Measurements from ENCODE around the gene SKP1.
A peak's percentile ranks its signal among the peaks of the same experiment; 100 is the strongest.

The SKP1 gene

GRCh38 chr5:134176511-134177368 lies at the start of gene SKP1 (continued):
- TF ChIP-seq ZBTB10 (tag by site-specific recombination; IDR thresholded peaks at IDR 0.05) (0 out of 2 replicates have a peak, but pooled peaks have one; percentile 31), SETDB1 (IDR thresholded peaks at IDR 0.05; ENCODE audit: insufficient read length, low read length) (no peak), PRDM10 (tag by site-specific recombination; IDR thresholded peaks at IDR 0.05) (peak; percentile 53; the same call in 1 of the 2 replicates), ZNF214 (tag by site-specific recombination; IDR thresholded peaks at IDR 0.05; ENCODE audit: borderline replicate concordance) (no peak), ZNF366 (tag by site-specific recombination; conservative IDR thresholded peaks at IDR 0.05) (peak; percentile 62), IKZF3 (tag by site-specific recombination; IDR thresholded peaks at IDR 0.05) (no peak), ZNF266 (tag by site-specific recombination; IDR thresholded peaks at IDR 0.05; ENCODE audit: low read depth) (no peak), ZNF549 (tag by site-specific recombination; IDR thresholded peaks at IDR 0.05) (no peak), ZEB2 (tag by site-specific recombination; IDR thresholded peaks at IDR 0.05) (peak; percentile 80), TRIM28 (IDR thresholded peaks at IDR 0.05; ENCODE audit: borderline replicate concordance, low read length) (no peak), HOXD13 (CRISPR knock-in tag; IDR thresholded peaks at IDR 0.05; ENCODE audit: borderline replicate concordance) (peak; percentile 84; the same call in 1 of the 2 replicates), ZNF404 (tag by site-specific recombination; IDR thresholded peaks at IDR 0.05) (no peak), SP2 (tag by site-specific recombination; IDR thresholded peaks at IDR 0.05) (peak; percentile 66), ZBTB8A (tag by site-specific recombination; IDR thresholded peaks at IDR 0.05) (peak; percentile 68), ZBTB7A (tag by site-specific recombination; IDR thresholded peaks at IDR 0.05; ENCODE audit: low read depth) (0 out of 2 replicates have a peak, but pooled peaks have one; percentile 10), ZNF157 (tag by site-specific recombination; IDR thresholded peaks at IDR 0.05) (no peak), ZNF704 (tag by site-specific recombination; IDR thresholded peaks at IDR 0.05) (peak; percentile 57; the same call in 1 of the 2 replicates), ZNF19 (tag by site-specific recombination; IDR thresholded peaks at IDR 0.05; ENCODE audit: low read depth) (no peak), EGR2 (tag by site-specific recombination; IDR thresholded peaks at IDR 0.05; ENCODE audit: low read depth) (peak; percentile 3; the same call in 1 of the 2 replicates), ZNF394 (tag by site-specific recombination; IDR thresholded peaks at IDR 0.05; ENCODE audit: borderline replicate concordance) (peak; percentile 81), ZNF76 (tag by site-specific recombination; IDR thresholded peaks at IDR 0.05; ENCODE audit: borderline replicate concordance, low read depth) (0 out of 2 replicates have a peak, but pooled peaks have one; percentile 53), ZNF843 (tag by site-specific recombination; IDR thresholded peaks at IDR 0.05) (peak; percentile 47)
- TF ChIP-seq, protein P1, sequence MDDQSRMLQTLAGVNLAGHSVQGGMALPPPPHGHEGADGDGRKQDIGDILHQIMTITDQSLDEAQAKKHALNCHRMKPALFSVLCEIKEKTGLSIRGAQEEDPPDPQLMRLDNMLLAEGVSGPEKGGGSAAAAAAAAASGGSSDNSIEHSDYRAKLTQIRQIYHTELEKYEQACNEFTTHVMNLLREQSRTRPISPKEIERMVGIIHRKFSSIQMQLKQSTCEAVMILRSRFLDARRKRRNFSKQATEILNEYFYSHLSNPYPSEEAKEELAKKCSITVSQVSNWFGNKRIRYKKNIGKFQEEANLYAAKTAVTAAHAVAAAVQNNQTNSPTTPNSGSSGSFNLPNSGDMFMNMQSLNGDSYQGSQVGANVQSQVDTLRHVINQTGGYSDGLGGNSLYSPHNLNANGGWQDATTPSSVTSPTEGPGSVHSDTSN (CRISPR knock-in tag; IDR thresholded peaks at IDR 0.05) = peak; percentile 52
- TF ChIP-seq, protein P2, sequence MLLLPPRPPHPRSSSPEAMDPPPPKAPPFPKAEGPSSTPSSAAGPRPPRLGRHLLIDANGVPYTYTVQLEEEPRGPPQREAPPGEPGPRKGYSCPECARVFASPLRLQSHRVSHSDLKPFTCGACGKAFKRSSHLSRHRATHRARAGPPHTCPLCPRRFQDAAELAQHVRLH (tag by site-specific recombination; IDR thresholded peaks at IDR 0.05) = peak; percentile 77
- TF ChIP-seq, protein P3, sequence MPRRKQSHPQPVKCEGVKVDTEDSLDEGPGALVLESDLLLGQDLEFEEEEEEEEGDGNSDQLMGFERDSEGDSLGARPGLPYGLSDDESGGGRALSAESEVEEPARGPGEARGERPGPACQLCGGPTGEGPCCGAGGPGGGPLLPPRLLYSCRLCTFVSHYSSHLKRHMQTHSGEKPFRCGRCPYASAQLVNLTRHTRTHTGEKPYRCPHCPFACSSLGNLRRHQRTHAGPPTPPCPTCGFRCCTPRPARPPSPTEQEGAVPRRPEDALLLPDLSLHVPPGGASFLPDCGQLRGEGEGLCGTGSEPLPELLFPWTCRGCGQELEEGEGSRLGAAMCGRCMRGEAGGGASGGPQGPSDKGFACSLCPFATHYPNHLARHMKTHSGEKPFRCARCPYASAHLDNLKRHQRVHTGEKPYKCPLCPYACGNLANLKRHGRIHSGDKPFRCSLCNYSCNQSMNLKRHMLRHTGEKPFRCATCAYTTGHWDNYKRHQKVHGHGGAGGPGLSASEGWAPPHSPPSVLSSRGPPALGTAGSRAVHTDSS (tag by site-specific recombination; IDR thresholded peaks at IDR 0.05) = no peak
- TF ChIP-seq, protein P4, sequence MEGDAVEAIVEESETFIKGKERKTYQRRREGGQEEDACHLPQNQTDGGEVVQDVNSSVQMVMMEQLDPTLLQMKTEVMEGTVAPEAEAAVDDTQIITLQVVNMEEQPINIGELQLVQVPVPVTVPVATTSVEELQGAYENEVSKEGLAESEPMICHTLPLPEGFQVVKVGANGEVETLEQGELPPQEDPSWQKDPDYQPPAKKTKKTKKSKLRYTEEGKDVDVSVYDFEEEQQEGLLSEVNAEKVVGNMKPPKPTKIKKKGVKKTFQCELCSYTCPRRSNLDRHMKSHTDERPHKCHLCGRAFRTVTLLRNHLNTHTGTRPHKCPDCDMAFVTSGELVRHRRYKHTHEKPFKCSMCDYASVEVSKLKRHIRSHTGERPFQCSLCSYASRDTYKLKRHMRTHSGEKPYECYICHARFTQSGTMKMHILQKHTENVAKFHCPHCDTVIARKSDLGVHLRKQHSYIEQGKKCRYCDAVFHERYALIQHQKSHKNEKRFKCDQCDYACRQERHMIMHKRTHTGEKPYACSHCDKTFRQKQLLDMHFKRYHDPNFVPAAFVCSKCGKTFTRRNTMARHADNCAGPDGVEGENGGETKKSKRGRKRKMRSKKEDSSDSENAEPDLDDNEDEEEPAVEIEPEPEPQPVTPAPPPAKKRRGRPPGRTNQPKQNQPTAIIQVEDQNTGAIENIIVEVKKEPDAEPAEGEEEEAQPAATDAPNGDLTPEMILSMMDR (tag by site-specific recombination; IDR thresholded peaks at IDR 0.05) = 0 out of 2 replicates have a peak, but pooled peaks have one; percentile 42

All from HEK293 (cell line).